Aorta (tissue), 5 donors: ENCODE results near the gene NEMP2. TPM values are rescaled to one million over a fixed set of nuclear protein-coding genes. Genes with fewer than 3 reads are reported as not detected.
"Not testable (repeated sequence)": the region's sequence is repeated elsewhere in the genome, so short reads cannot be mapped to it uniquely, and the experiment has no call there.

Experiments
- ATAC-seq: fragments of 200-7000 bp; cut with Tn5 transposase; one replicate; pipeline ENCODE4 v1.9.1; 2022; ENCODE audit warnings: moderate library complexity; ENCODE audit not compliant: low FRiP score
- DNase-seq, 2 donors: peaks; one replicate each; pipeline ENCODE4 v3.0.0-alpha.2; 2020
- H3K27ac ChIP-seq, 2 donors: one replicate each; pipeline ENCODE4 v1.5.1; 2013; ENCODE audit warnings: low read length in 2 of 2, mild to moderate bottlenecking in 2 of 2, moderate library complexity in 2 of 2, control low read depth in 1 of 2, inconsistent platforms in 1 of 2, low read depth in 1 of 2
- H3K27me3 ChIP-seq, 2 donors: one replicate each; pipeline ENCODE4 v1.6.1; 2013; ENCODE audit warnings: control low read depth in 1 of 2, low read length in 1 of 2, mild to moderate bottlenecking in 1 of 2, moderate library complexity in 1 of 2; ENCODE audit not compliant: insufficient read depth in 2 of 2, control insufficient read depth in 1 of 2
- H3K36me3 ChIP-seq, 2 donors: one replicate each; pipeline ENCODE4 v1.6.1; 2013; ENCODE audit warnings: control low read depth in 1 of 2, low read length in 1 of 2, mild to moderate bottlenecking in 1 of 2; ENCODE audit not compliant: insufficient read depth in 2 of 2, control insufficient read depth in 1 of 2
- H3K4me1 ChIP-seq, 2 donors: one replicate each; pipeline ENCODE4 v1.6.1; 2013; ENCODE audit warnings: low read length in 2 of 2, control low read depth in 1 of 2, mild to moderate bottlenecking in 1 of 2, moderate library complexity in 1 of 2; ENCODE audit not compliant: insufficient read depth in 2 of 2, control insufficient read depth in 1 of 2
- H3K4me3 ChIP-seq, 2 donors: one replicate each; pipeline ENCODE4 v1.5.1; 2013; ENCODE audit warnings: low read length in 2 of 2, control low read depth in 1 of 2, mild to moderate bottlenecking in 1 of 2
- H3K9me3 ChIP-seq: one replicate; pipeline ENCODE4 v1.6.1; 2013; ENCODE audit warnings: mild to moderate bottlenecking, low read length; ENCODE audit not compliant: control insufficient read depth
- WGBS, 2 donors: extraction: QIAGEN DNeasy Blood & Tissue Kit; methylation state at CpG; one replicate each; pipeline ENCODE4 v1.1.7; 2013; 5-methylcytosine and 5-hydroxymethylcytosine counted together
- intact Hi-C, 2 donors: fragments of 100-400 bp; cut with DNase I; formaldehyde crosslinking; loops; one replicate each; pipeline versions ENCODE4 v1.14.2 to v1.15.0; 2022
- polyA plus RNA-seq, 2 donors: library from polyadenylated mRNA; stranded (reverse); fragments of 200-250 nt; gene quantifications; one replicate each; pipeline ENCODE4 v1.2.3, GENCODE V29; 2013
- total RNA-seq, 2 donors: library from RNA; stranded (reverse); fragmentation: NEBNext Ultra II Directional; extraction: Animal tissue kit (Norgen Biotek cat#: 25700); gene quantifications; one replicate each; pipeline ENCODE4 v1.2.1, GENCODE V29; 2021
- donor health status: healthy with polysubstance abuse.
- donor health status: Bipolar disorder and iron deficiency.
- donor health status: DM: no; HTN: no; CAD: no.
- donor health status: DM: no; HTN: no; CAD: no.
- donor health status: DM: yes; HTN: yes; CAD: no.

The NEMP2 gene
- total and polyA plus RNA-seq, 4 donors, result 0.88 to 8.6 (median 5.5) TPM

DNA sequence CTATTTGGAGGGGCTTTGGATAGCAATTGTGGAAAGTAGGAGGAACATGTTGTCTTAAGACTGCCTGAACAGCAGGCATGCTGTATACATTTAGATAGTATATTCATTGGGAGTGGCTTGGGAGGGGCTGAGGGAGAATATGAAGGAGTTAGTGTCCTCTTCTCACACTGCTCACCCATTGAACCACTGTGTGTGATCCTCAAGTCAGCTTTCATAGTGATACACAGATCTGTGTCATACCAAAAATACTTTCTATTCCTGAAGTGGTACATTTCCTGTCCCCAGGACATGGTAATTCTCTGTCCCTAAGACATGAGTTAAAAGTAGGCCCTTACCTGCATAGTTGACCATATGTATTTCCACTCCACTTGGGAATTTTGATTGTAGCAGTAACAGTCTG lies 9.6 kb downstream of the NEMP2 start:
- no peak overlapping the region for H3K27ac ChIP-seq
- no peaks in the 10 kb centered on the region for H3K27me3 ChIP-seq
- intact Hi-C loops, result no loop called here
- H3K4me3 ChIP-seq, result no peak overlapping the region
- no peaks in the 10 kb centered on the region for H3K4me1 ChIP-seq
- H3K36me3 ChIP-seq, result no peaks in the 10 kb centered on the region
- no peak for DNase-seq
- ATAC-seq, result no peak
- H3K9me3 ChIP-seq, result no peaks in the 10 kb centered on the region

DNA sequence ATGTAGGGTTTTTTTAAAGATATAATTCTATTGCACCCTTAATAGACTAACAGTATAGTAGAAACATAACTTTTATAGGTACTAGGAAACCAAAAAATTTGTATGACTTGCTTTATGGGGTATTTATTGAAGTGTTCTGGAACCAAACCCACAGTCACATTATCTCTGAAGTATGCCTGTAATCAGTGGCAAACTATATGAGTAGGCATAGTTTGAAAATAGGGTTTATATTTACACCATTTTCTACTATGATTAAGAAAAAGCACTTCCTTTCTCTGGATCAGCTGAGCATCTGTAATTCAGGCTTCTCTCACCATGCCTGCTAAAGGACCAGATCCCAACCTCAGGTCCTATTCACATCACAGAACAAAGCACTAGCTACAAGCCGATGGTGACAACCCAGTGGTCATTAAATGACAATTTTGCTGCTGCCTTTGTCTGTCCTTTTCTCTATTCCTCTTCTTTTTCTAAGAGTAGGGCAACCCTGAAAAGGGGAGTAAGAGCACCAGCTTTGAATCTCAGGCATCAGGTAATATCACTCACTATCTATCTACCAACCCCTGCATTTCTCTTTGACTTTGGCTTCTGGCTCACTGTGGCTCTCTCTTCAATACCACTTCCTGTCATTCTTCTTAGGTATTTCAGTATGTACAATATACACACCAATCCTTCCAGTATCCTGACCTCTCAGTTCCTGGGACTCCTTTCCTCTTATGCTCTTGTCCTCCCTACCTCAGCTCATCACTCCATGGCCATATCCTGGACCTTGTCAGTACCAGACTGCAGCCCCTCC lies 14.4 kb downstream of the NEMP2 start:
- Histone ChIP-seq H3K4me1 (no peaks in the 10 kb centered on the region), H3K9me3 (no peaks in the 10 kb centered on the region), H3K27ac (no peak overlapping the region), H3K27me3 (no peaks in the 10 kb centered on the region), H3K36me3 (no peaks in the 10 kb centered on the region), H3K4me3 (no peak overlapping the region)
- WGBS, 2 donors, result 78 to 93% methylated on average over 1 of the region's 1 CpG
- no peak for DNase-seq
- ATAC-seq, result no peak
- intact Hi-C loops, result loop anchor here in 1 of 2 donors (10.0 kb wide), 1 partner anchor 435 kb away; no protein-coding TSS in a partner anchor

DNA sequence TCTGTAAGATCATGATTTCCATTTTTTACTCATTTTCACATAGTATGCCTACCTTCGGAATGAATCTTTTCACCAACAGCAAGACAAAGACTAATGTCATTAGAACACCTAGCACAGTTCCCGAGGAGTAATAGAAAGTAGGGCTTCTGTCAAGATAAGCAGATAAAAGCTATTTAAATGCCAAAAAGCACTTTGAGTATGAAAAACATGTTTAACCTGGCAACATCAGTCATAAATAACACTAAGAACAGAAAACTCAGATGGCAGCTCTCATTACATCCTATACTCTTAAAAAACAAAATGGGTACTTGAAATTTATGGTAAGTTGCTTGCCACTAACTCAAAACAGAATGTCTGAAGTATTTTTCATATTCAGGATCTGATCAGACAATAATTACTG lies 17.1 kb downstream of the NEMP2 start:
- no peak overlapping the region for H3K27ac ChIP-seq
- H3K4me1 ChIP-seq, result no peaks in the 10 kb centered on the region
- intact Hi-C loops, result loop anchor here in 1 of 2 donors (10.0 kb wide), 1 partner anchor 433 kb away; no protein-coding TSS in a partner anchor
- H3K36me3 ChIP-seq, result no peaks in the 10 kb centered on the region
- H3K27me3 ChIP-seq, result no peaks in the 10 kb centered on the region
- WGBS, 2 donors, result 80 to 86% methylated on average over 2 of the region's 2 CpGs
- H3K9me3 ChIP-seq, result no peaks in the 10 kb centered on the region
- no peak for DNase-seq
- ATAC-seq, result no peak
- H3K4me3 ChIP-seq, result no peak overlapping the region

DNA sequence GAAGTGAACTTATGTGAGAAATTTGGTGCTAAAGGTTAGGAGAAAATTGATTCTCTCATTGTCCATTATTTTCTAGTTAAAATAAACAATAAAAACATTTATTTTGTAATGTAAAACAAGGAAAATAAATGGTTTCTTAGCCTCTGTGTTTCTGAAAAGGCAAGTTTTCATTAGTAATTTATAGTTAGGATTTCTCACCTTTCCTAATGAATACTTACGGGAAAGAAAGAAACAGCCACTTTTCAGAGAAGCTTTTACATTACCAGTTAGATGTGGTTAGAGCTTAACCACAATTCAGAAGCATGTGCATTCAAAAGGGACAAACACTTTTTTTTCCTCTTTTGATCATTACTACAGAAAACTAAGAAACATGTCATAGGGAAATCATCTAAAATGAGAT lies 18.8 kb downstream of the NEMP2 start:
- Histone ChIP-seq H3K27ac (no peak overlapping the region), H3K4me3 (no peak overlapping the region), H3K27me3 (no peaks in the 10 kb centered on the region), H3K36me3 (no peaks in the 10 kb centered on the region), H3K4me1 (no peaks in the 10 kb centered on the region), H3K9me3 (no peaks in the 10 kb centered on the region)
- intact Hi-C loops, result loop anchor here in 1 of 2 donors (10.0 kb wide), 1 partner anchor 431 kb away; no protein-coding TSS in a partner anchor
- 91 to 93% methylated on average over 1 of the region's 1 CpG for WGBS, 2 donors
- no peak for DNase-seq
- ATAC-seq, result no peak

DNA sequence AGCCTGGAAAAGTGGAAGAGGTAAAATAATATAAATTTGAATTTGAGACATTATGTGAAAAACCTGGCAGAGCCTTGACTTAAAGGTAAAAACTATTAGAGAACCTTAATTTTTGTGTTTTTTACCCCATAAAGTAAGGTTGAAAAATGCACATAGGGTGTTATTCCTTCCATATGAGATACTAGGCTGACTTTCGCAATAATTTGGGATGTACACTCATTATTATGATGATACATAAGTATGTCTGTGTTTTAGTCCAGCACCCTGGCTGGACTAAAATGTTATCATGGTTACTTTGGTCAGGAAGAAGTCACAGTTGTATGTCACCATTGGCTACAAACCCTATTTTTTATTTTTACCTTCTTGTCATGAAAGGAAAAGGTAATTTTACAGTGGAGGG lies 19.8 kb downstream of the NEMP2 start:
- 94 to 100% methylated on average over 1 of the region's 1 CpG for WGBS, 2 donors
- no peaks in the 10 kb centered on the region for H3K4me1 ChIP-seq
- intact Hi-C loops, result loop anchor here (5.0 to 10.0 kb wide), 2 partner anchors 422 to 430 kb away; no protein-coding TSS in a partner anchor
- no peak overlapping the region for H3K27ac ChIP-seq
- H3K4me3 ChIP-seq, result no peak overlapping the region
- H3K36me3 ChIP-seq, result no peaks in the 10 kb centered on the region
- H3K9me3 ChIP-seq, result no peaks in the 10 kb centered on the region
- ATAC-seq (no peak), DNase-seq (no peak)
- H3K27me3 ChIP-seq, result no peaks in the 10 kb centered on the region

DNA sequence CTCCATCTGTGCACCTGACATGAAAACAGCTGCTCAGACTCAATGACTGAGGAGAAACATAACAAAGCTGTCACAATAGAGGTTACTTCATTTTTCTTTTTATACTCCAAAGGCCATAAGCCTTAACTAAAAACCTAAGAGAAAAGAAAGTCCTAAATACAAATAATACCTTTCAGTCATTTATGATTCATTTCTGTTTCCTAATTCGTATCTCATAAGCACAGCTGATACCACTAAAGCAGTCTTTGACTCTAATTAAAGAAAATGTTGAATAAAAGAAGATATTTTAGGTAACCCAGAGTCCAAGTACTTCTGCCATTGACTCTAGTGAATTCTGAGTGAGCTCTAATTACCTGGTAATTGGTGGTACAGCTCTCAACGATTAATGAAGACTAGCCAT lies 20.6 kb downstream of the NEMP2 start:
- ATAC-seq (no peak), DNase-seq (no peak)
- no peak overlapping the region for H3K4me3 ChIP-seq
- no peaks in the 10 kb centered on the region for H3K36me3 ChIP-seq
- H3K27ac ChIP-seq, result no peak overlapping the region
- no peaks in the 10 kb centered on the region for H3K9me3 ChIP-seq
- intact Hi-C loops, result loop anchor here (5.0 to 10.0 kb wide), 2 partner anchors 422 to 429 kb away; no protein-coding TSS in a partner anchor
- 86 to 87% methylated on average over 2 of the region's 2 CpGs for WGBS, 2 donors
- no peaks in the 10 kb centered on the region for H3K4me1 ChIP-seq
- no peaks in the 10 kb centered on the region for H3K27me3 ChIP-seq

DNA sequence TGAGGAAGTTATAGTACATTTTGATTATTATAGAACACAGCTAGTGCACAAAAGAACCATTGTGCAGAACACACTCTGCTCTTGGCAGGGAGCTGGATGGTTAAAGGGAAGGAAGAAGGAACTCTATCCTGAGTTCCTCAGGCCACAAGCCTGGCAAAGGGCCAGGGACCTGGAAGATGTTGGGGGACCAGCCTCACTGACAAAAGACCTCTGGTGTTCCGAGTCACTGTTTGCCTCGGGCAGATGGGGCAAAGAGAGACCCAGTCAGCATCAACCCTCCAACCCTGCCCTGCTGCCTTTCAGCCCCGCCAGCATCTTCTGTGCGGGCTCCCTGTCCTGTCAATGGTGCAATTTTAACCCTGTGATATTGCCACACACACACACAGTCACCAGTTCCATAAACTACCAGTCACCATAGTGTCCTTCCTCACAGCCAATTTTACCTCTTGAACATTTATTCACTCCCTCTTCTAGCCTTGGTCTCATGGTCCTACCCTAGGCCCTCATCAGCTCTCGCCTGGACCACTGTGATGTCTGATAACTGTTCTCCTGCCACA lies 21.9 kb downstream of the NEMP2 start:
- H3K36me3 ChIP-seq, result no peaks in the 10 kb centered on the region
- H3K27me3 ChIP-seq, result no peaks in the 10 kb centered on the region
- H3K4me3 ChIP-seq, result no peak overlapping the region
- 82 to 91% methylated on average over 5 of the region's 5 CpGs for WGBS, 2 donors
- intact Hi-C loops, result loop anchor here (5.0 to 10.0 kb wide), 2 partner anchors 420 to 428 kb away; no protein-coding TSS in a partner anchor
- H3K4me1 ChIP-seq, result no peaks in the 10 kb centered on the region
- DNase-seq (no peak), ATAC-seq (no peak)
- no peaks in the 10 kb centered on the region for H3K9me3 ChIP-seq
- no peak overlapping the region for H3K27ac ChIP-seq

DNA sequence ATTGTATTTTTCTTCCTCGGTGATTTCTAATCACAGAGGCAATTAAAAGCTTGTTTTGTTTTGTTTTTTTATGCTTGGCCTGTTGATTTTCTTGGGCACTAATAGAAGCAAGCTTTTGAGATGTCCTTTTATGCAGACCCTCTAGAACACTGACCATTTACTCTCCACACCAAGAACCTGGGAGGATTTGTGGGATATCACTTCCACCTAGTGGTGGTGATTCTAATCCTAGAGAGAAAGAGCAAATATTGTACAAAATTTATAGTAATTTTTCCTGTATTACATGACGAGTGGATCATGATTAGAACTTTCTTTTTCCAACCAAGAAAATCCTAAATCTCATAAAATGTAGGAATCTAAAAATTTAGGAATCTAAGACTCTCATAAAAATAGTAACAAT lies 23.4 kb downstream of the NEMP2 start:
- no peak overlapping the region for H3K27ac ChIP-seq
- ATAC-seq (no peak), DNase-seq (no peak)
- H3K9me3 ChIP-seq, result no peaks in the 10 kb centered on the region
- intact Hi-C loops, result loop anchor here (5.0 to 10.0 kb wide), 2 partner anchors 419 to 426 kb away; no protein-coding TSS in a partner anchor
- no peaks in the 10 kb centered on the region for H3K36me3 ChIP-seq
- no peaks in the 10 kb centered on the region for H3K4me1 ChIP-seq
- H3K4me3 ChIP-seq, result no peak overlapping the region
- 50 to 54% methylated on average over 2 of the region's 2 CpGs for WGBS, 2 donors
- H3K27me3 ChIP-seq, result no peaks in the 10 kb centered on the region

DNA sequence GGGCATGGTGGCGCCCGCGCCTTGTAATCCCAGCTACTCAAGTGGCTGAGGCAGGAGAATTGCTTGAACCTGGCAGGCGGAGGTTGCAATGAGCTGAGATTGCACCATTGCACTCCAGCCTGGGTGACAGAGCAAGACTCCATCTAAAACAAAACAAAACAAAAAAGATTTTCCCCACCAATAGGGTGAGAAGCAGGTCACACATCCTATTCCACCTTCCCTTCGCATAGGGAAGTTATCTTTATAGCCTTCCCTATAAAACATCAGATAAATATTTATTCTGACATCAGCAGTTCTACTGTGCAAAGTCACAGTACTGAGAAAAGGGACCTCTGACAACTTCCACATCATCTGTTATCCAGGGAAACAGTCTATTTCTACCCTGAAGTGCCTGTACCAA lies 24.6 kb downstream of the NEMP2 start:
- intact Hi-C loops, result loop anchor here (5.0 to 10.0 kb wide), 2 partner anchors 418 to 425 kb away; no protein-coding TSS in a partner anchor
- not testable (repeated sequence) for H3K27ac ChIP-seq, H3K4me3 ChIP-seq, H3K27me3 ChIP-seq, ATAC-seq, H3K9me3 ChIP-seq, H3K36me3 ChIP-seq, H3K4me1 ChIP-seq, DNase-seq
- 93 to 97% methylated on average over 5 of the region's 5 CpGs for WGBS, 2 donors
